SK-N-SH (cell line): ENCODE results near the gene SPAG9. TPM values are rescaled to one million over a fixed set of nuclear protein-coding genes. Genes with fewer than 3 reads are reported as not detected.

Experiments
- CTCF ChIA-PET: fragments of 300-600, 350-600 bp; formaldehyde crosslinking; extraction: SDS; loops from one replicate; lab custom pipeline; 2021; lab: Yijun Ruan, JAX
- POLR2A ChIA-PET: fragments of 350-600 bp; sonication (Branson Sonifier 250); formaldehyde crosslinking; extraction: SDS; loops from one replicate; lab custom pipeline; 2020; ENCODE audit warnings: antibody characterized with exemption, inconsistent platforms; lab: Yijun Ruan, JAX
- DNase-seq: peaks from one replicate; pipeline ENCODE4 v3.0.0; 2012
- H2AFZ ChIP-seq: fragments of 200-600 bp; sonication (generic); 2 replicates; pipeline ENCODE4 v1.8.1; 2016; ENCODE audit warnings: antibody characterized with exemption, mild to moderate bottlenecking, low read depth
- H3F3A ChIP-seq: fragments of 200-600 bp; sonication (generic); replicated peaks from 2 replicates; pipeline ENCODE3; 2016; ENCODE audit warnings: antibody characterized with exemption, mild to moderate bottlenecking; ENCODE audit not compliant: insufficient read depth
- H3K27ac ChIP-seq, 2 experiments: fragments of 200-500 bp in 1 of 2; fragments of 200-600 bp in 1 of 2; sonication (Bioruptor generic) in 1 of 2; sonication (generic), shearing (Covaris generic) in 1 of 2; 2 replicates each; pipeline versions ENCODE4 v1.5.1 to v1.6.1; 2014 to 2016; ENCODE audit warnings: low read depth in 2 of 2, inconsistent platforms in 1 of 2, low read length in 1 of 2, mild to moderate bottlenecking in 1 of 2, mixed read lengths in 1 of 2
- H3K27me3 ChIP-seq: fragments of 200-600 bp; sonication (generic), shearing (Covaris generic); 2 replicates; pipeline ENCODE4 v1.6.1; 2016; ENCODE audit warnings: mixed run types; ENCODE audit not compliant: insufficient read depth
- H3K36me3 ChIP-seq, 2 experiments: fragments of 200-500 bp in 1 of 2; fragments of 200-600 bp in 1 of 2; sonication (Bioruptor generic) in 1 of 2; sonication (generic) in 1 of 2; replicated peaks in 1 of 2; 2 replicates each; pipeline versions ENCODE3 to v1.5.1; 2014 to 2016; ENCODE audit warnings: low read length in 1 of 2, mild to moderate bottlenecking in 1 of 2; ENCODE audit not compliant: insufficient read depth in 2 of 2, control insufficient read depth in 1 of 2
- H3K4me1 ChIP-seq, 2 experiments: fragments of 200-500 bp in 1 of 2; fragments of 200-600 bp in 1 of 2; sonication (Bioruptor generic) in 1 of 2; sonication (generic), shearing (Covaris generic) in 1 of 2; 2 replicates each; pipeline versions ENCODE4 v1.5.1 to v1.6.1; 2014 to 2016; ENCODE audit warnings: low read depth in 1 of 2, low read length in 1 of 2, mixed run types in 1 of 2; ENCODE audit not compliant: insufficient read depth in 2 of 2, control insufficient read depth in 1 of 2
- H3K4me2 ChIP-seq: fragments of 200-600 bp; sonication (generic), shearing (Covaris generic); 2 replicates; pipeline ENCODE4 v1.6.1; 2017; ENCODE audit warnings: mixed run types
- H3K4me3 ChIP-seq, 2 experiments: fragments of 200-500 bp in 1 of 2; fragments of 200-600 bp in 1 of 2; sonication (Bioruptor generic) in 1 of 2; sonication (generic), shearing (Covaris generic) in 1 of 2; 2 replicates each; pipeline versions ENCODE4 v1.5.1 to v1.8.1; 2014 to 2016; ENCODE audit warnings: low read depth in 2 of 2, inconsistent platforms in 1 of 2, low read length in 1 of 2, mild to moderate bottlenecking in 1 of 2, mixed read lengths in 1 of 2, moderate library complexity in 1 of 2
- H3K79me2 ChIP-seq: fragments of 200-600 bp; sonication (generic); 2 replicates; pipeline ENCODE4 v1.8.1; 2017; ENCODE audit warnings: mild to moderate bottlenecking; ENCODE audit not compliant: insufficient read depth
- H3K9ac ChIP-seq: fragments of 200-600 bp; sonication (generic); 2 replicates; pipeline ENCODE4 v1.6.1; 2017; ENCODE audit warnings: mixed run types
- H3K9me2 ChIP-seq: fragments of 200-600 bp; sonication (generic); 2 replicates; pipeline ENCODE4 v1.6.1; 2017; ENCODE audit warnings: mixed run types
- H3K9me3 ChIP-seq: fragments of 200-600 bp; sonication (generic); 2 replicates; pipeline ENCODE4 v1.6.1; 2017; ENCODE audit warnings: mixed run types, mild to moderate bottlenecking, moderate library complexity
- H4K20me1 ChIP-seq: fragments of 200-600 bp; sonication (generic); 2 replicates; pipeline ENCODE4 v1.6.1; 2017; ENCODE audit warnings: mild to moderate bottlenecking, mixed run types; ENCODE audit not compliant: insufficient read depth
- CHD2 ChIP-seq: fragments of 150-350 bp; IDR thresholded peaks from 2 replicates; pipeline ENCODE4 v1.6.1; 2018; ENCODE audit warnings: low read length; ENCODE audit not compliant: partially characterized antibody
- CTCF ChIP-seq: fragments of 200-600 bp; sonication (generic); IDR thresholded peaks from 2 replicates; pipeline ENCODE4 v1.6.1; 2017; ENCODE audit warnings: antibody characterized with exemption, mild to moderate bottlenecking, moderate library complexity
- ELF1 ChIP-seq: IDR thresholded peaks from 2 replicates; pipeline ENCODE4 v1.4.0; 2012
- FOSL2 ChIP-seq: IDR thresholded peaks from 2 replicates; pipeline ENCODE4 v1.4.0; 2012; ENCODE audit warnings: low read depth, mild to moderate bottlenecking, moderate library complexity, borderline replicate concordance
- IRF3 ChIP-seq: fragments of 150-350 bp; IDR thresholded peaks from 2 replicates; pipeline ENCODE4 v1.6.1; 2016; ENCODE audit warnings: mild to moderate bottlenecking, low read depth, low read length
- JUND ChIP-seq: IDR thresholded peaks from 2 replicates; pipeline ENCODE4 v1.4.0; 2012
- MAX ChIP-seq: IDR thresholded peaks from 2 replicates; pipeline ENCODE4 v1.4.0; 2012; ENCODE audit warnings: low read depth
- MXI1 ChIP-seq: IDR thresholded peaks from 2 replicates; pipeline ENCODE4 v1.6.1; 2012; ENCODE audit warnings: mild to moderate bottlenecking, low read depth, low read length, improper control_type of control experiment
- NFIC ChIP-seq: IDR thresholded peaks from 2 replicates; pipeline ENCODE4 v1.4.0; 2012; ENCODE audit warnings: borderline replicate concordance
- NRF1 ChIP-seq: IDR thresholded peaks from 2 replicates; pipeline ENCODE4 v1.6.1; 2012; ENCODE audit warnings: low read depth, mild to moderate bottlenecking, low read length
- PBX3 ChIP-seq: IDR thresholded peaks from 2 replicates; pipeline ENCODE4; 2012
- RAD21 ChIP-seq: IDR thresholded peaks from 2 replicates; pipeline ENCODE4 v1.6.1; 2012; ENCODE audit warnings: mild to moderate bottlenecking, low read length
- RCOR1 ChIP-seq: fragments of 150-350 bp; IDR thresholded peaks from 2 replicates; pipeline ENCODE4 v1.6.1; 2017; ENCODE audit warnings: antibody characterized with exemption, low read length
- REST ChIP-seq: IDR thresholded peaks from 2 replicates; pipeline ENCODE4 v1.6.1; 2012; ENCODE audit warnings: mild to moderate bottlenecking, low read depth, low read length, moderate library complexity
- RXRA ChIP-seq: IDR thresholded peaks from 2 replicates; pipeline ENCODE4 v1.4.0; 2012; ENCODE audit warnings: low read depth, mild to moderate bottlenecking, borderline replicate concordance
- TAF1 ChIP-seq: IDR thresholded peaks from 2 replicates; pipeline ENCODE4 v1.6.1; 2012; ENCODE audit warnings: low read depth, mild to moderate bottlenecking, low read length, moderate library complexity, borderline replicate concordance
- TCF12 ChIP-seq: IDR thresholded peaks from 2 replicates; pipeline ENCODE4 v1.4.0; 2012
- TEAD4 ChIP-seq: IDR thresholded peaks from 2 replicates; pipeline ENCODE4 v1.4.0; 2012; ENCODE audit warnings: mild to moderate bottlenecking, borderline replicate concordance; ENCODE audit not compliant: insufficient read depth
- USF1 ChIP-seq: IDR thresholded peaks from 2 replicates; pipeline ENCODE4 v1.4.0; 2012; ENCODE audit warnings: low read depth, borderline replicate concordance
- YY1 ChIP-seq: IDR thresholded peaks from 2 replicates; pipeline ENCODE4 v1.4.0; 2012; ENCODE audit warnings: low read depth, mild to moderate bottlenecking
- ZBTB33 ChIP-seq: IDR thresholded peaks from 2 replicates; pipeline ENCODE4 v1.4.0; 2012; ENCODE audit warnings: low read depth, borderline replicate concordance
- WGBS: methylation state at CpG from one replicate; pipeline ENCODE4 v1.1.6; 2017; ENCODE audit warnings: low lambda C conversion rate; 5-methylcytosine and 5-hydroxymethylcytosine counted together
- polyA plus RNA-seq, 3 experiments: library from polyadenylated mRNA; depleted of rRNA; stranded (reverse); fragments of >200 nt; gene quantifications; 2 replicates each; pipeline ENCODE4 v1.2.3, GENCODE V29; 2012

Gene SPAG9
- polyA plus RNA-seq, 1 of the 3 experiments (the other 2 are of a cell fraction), result 32.1 TPM

- WGBS, result 1% methylated on average over 60 of the region's 60 CpGs
- H3K79me2 ChIP-seq, result peaks cover 50% of the 10 kb centered on the region
- no peaks in the 10 kb centered on the region for H3K9me2 ChIP-seq
- peak; percentile 96 for DNase-seq
- H3K27me3 ChIP-seq, result no peaks in the 10 kb centered on the region
- ChIA-PET CTCF (interaction anchor here (0.5 to 4.9 kb wide), 69 partner anchors 11 to 607 kb away, joined by 3 to 115 read pairs (median 5); partner anchors contain the start of genes NME2, SPAG9 and TOB1), POLR2A (interaction anchor here (0.6 to 2.3 kb wide), 11 partner anchors 12 to 287 kb away, joined by 3 to 19 read pairs (median 5); partner anchors contain the start of genes NME2, SPAG9, TOB1 and UTP18)
- H3K4me2 ChIP-seq, result peak within 1 kb of the TSS; percentile 82
- H3K9ac ChIP-seq, result peak within 1 kb of the TSS; percentile 77
- H3K4me1 ChIP-seq, result peaks cover 9 to 11% of the 10 kb centered on the region in 2 experiments; a peak in 3 of 4 replicates
- peak within 1 kb of the TSS; percentile 81 to 94 for H3K27ac ChIP-seq
- H4K20me1 ChIP-seq, result no peaks in the 10 kb centered on the region
- peak within 1 kb of the TSS; percentile 69 to 72 for H3K4me3 ChIP-seq
- H3F3A ChIP-seq, result no peaks in the 10 kb centered on the region
- peak within 1 kb of the TSS; percentile 89 for H2AFZ ChIP-seq
- H3K9me3 ChIP-seq, result no peaks in the 10 kb centered on the region
- H3K36me3 ChIP-seq, result peaks cover 19 to 28% of the 10 kb centered on the region in 2 experiments
- TF ChIP-seq IRF3 (peak; percentile 61), ELF1 (peak; percentile 88), JUND (peak; percentile 60), RAD21 (peak; percentile 98), NFIC (no peak), ZBTB33 (no peak), CHD2 (peak; percentile 97), MAX (peak; percentile 100), NRF1 (0 out of 2 replicates have a peak, but pooled peaks have one; percentile 8), RXRA (no peak), TEAD4 (no peak), PBX3 (peak; percentile 58; the same call in 1 of the 2 replicates), FOSL2 (peak; percentile 84; the same call in 1 of the 2 replicates), MXI1 (peak; percentile 100), CTCF (peak; percentile 99), TCF12 (peak; percentile 75), TAF1 (peak; percentile 99), REST (peak; percentile 83), YY1 (peak; percentile 83), USF1 (peak; percentile 94), RCOR1 (peak; percentile 94)
Measured at GRCh38 chr17:51153210-51154072, 32.8 kb upstream of the SPAG9 start, which contains the start of gene NME1. Gene NME1, plus strand, starts transcription at chr17:51153559. Its CDS starts 2,096 bp downstream, at chr17:51155655.
